H9 (cell line): Measurements from ENCODE around the gene ATOSB. TPM values are rescaled to one million over a fixed set of nuclear protein-coding genes. Genes with fewer than 3 reads are reported as not detected.

Experiments
- DNase-seq: peaks from one replicate; pipeline ENCODE4 v3.0.0-alpha.2; 2017
- H2AFZ ChIP-seq: one replicate; pipeline ENCODE4 v1.6.1; 2013; ENCODE audit warnings: mild to moderate bottlenecking, low read length, control low read depth, moderate library complexity
- H2AK5ac ChIP-seq: 2 replicates; pipeline ENCODE4 v1.6.1; 2013; ENCODE audit warnings: low read length, control low read depth, mixed read lengths; ENCODE audit not compliant: insufficient read length
- H2BK120ac ChIP-seq: one replicate; pipeline ENCODE4 v1.6.1; 2013; ENCODE audit warnings: low read depth, mild to moderate bottlenecking, low read length, control low read depth, inconsistent platforms; ENCODE audit not compliant: poor library complexity, severe bottlenecking
- H2BK12ac ChIP-seq: 2 replicates; pipeline ENCODE4 v1.6.1; 2013; ENCODE audit warnings: low read length, control low read depth, mixed read lengths, low read depth; ENCODE audit not compliant: insufficient read length
- H2BK15ac ChIP-seq: 2 replicates; pipeline ENCODE4 v1.6.1; 2013; ENCODE audit warnings: low read depth, low read length, control low read depth
- H2BK20ac ChIP-seq: one replicate; pipeline ENCODE4 v1.6.1; 2013; ENCODE audit warnings: low read depth, mild to moderate bottlenecking, low read length, control low read depth, inconsistent platforms; ENCODE audit not compliant: poor library complexity, severe bottlenecking
- H2BK5ac ChIP-seq: 2 replicates; pipeline ENCODE4 v1.6.1; 2013; ENCODE audit warnings: low read length, control low read depth, mixed read lengths; ENCODE audit not compliant: insufficient read length
- H3K14ac ChIP-seq: 2 replicates; pipeline ENCODE4 v1.6.1; 2013; ENCODE audit warnings: low read length, control low read depth; ENCODE audit not compliant: insufficient read depth
- H3K18ac ChIP-seq: 2 replicates; pipeline ENCODE4 v1.6.1; 2013; ENCODE audit warnings: low read depth, mild to moderate bottlenecking, mixed read lengths, low read length, control low read depth; ENCODE audit not compliant: insufficient read length
- H3K23ac ChIP-seq: 2 replicates; pipeline ENCODE4 v1.6.1; 2013; ENCODE audit warnings: low read length, control low read depth, mixed read lengths, low read depth; ENCODE audit not compliant: insufficient read length
- H3K23me2 ChIP-seq: 2 replicates; pipeline ENCODE4 v1.6.1; 2013; ENCODE audit warnings: low read depth, mild to moderate bottlenecking, mixed read lengths, low read length, control low read depth; ENCODE audit not compliant: insufficient read length, poor library complexity, severe bottlenecking
- H3K27ac ChIP-seq: 2 replicates; pipeline ENCODE4 v1.5.1; 2013; ENCODE audit warnings: low read length, control low read depth, mixed read lengths, low read depth; ENCODE audit not compliant: insufficient read length
- H3K27me3 ChIP-seq: 2 replicates; pipeline ENCODE4 v1.6.1; 2013; ENCODE audit warnings: low read length, control low read depth, inconsistent platforms; ENCODE audit not compliant: insufficient read depth
- H3K4ac ChIP-seq: 2 replicates; pipeline ENCODE4 v1.6.1; 2013; ENCODE audit warnings: low read depth, mild to moderate bottlenecking, control low read depth, inconsistent platforms, low read length, moderate library complexity
- H3K4me1 ChIP-seq: 2 replicates; pipeline ENCODE4 v1.6.1; 2013; ENCODE audit warnings: low read length, control low read depth, inconsistent platforms; ENCODE audit not compliant: insufficient read depth
- H3K4me2 ChIP-seq: 2 replicates; pipeline ENCODE4 v1.6.1; 2013; ENCODE audit warnings: low read length, control low read depth, mixed read lengths; ENCODE audit not compliant: insufficient read length, insufficient read depth
- H3K56ac ChIP-seq: 2 replicates; pipeline ENCODE4 v1.6.1; 2013; ENCODE audit warnings: low read depth, mild to moderate bottlenecking, mixed read lengths, low read length, control low read depth; ENCODE audit not compliant: insufficient read length
- H3K79me1 ChIP-seq: 2 replicates; pipeline ENCODE4 v1.6.1; 2013; ENCODE audit warnings: low read depth, mild to moderate bottlenecking, moderate library complexity, low read length, control low read depth, inconsistent platforms; ENCODE audit not compliant: insufficient read depth, poor library complexity, severe bottlenecking
- H3K79me2 ChIP-seq: 2 replicates; pipeline ENCODE4 v1.6.1; 2013; ENCODE audit warnings: low read length, control low read depth, inconsistent platforms; ENCODE audit not compliant: insufficient read depth
- H3K9ac ChIP-seq: 2 replicates; pipeline ENCODE4 v1.6.1; 2013; ENCODE audit warnings: low read length, control low read depth, mixed read lengths; ENCODE audit not compliant: insufficient read length; ENCODE audit errors: extremely low read depth
- H3K9me3 ChIP-seq: one replicate; pipeline ENCODE4 v1.6.1; 2013; ENCODE audit warnings: low read depth, low read length, inconsistent platforms; ENCODE audit not compliant: control insufficient read depth
- H3T11ph ChIP-seq: one replicate; pipeline ENCODE4 v1.6.1; 2013; ENCODE audit warnings: mild to moderate bottlenecking, low read length, control low read depth, inconsistent platforms
- H4K20me1 ChIP-seq: one replicate; pipeline ENCODE4 v1.6.1; 2013; ENCODE audit not compliant: control insufficient read depth, insufficient read length, insufficient read depth
- H4K5ac ChIP-seq: 2 replicates; pipeline ENCODE4 v1.6.1; 2013; ENCODE audit warnings: low read depth, mild to moderate bottlenecking, mixed read lengths, low read length, control low read depth; ENCODE audit not compliant: insufficient read length
- H4K8ac ChIP-seq: replicated peaks from 2 replicates; pipeline ENCODE4 v1.6.1; 2013; ENCODE audit warnings: low read length, control low read depth, mixed read lengths, low read depth; ENCODE audit not compliant: insufficient read length
- H4K91ac ChIP-seq: 2 replicates; pipeline ENCODE4 v1.6.1; 2013; ENCODE audit warnings: low read depth, mild to moderate bottlenecking, moderate library complexity, mixed read lengths, low read length, control low read depth; ENCODE audit not compliant: insufficient read length
- H3K27ac Mint-ChIP-seq, 3 experiments: 2 replicates in 2 of 3; 3 replicates in 1 of 3; pipeline ENCODE4 v1.8.0; 2020 to 2021; ENCODE audit warnings: mixed read lengths in 3 of 3, mild to moderate bottlenecking in 1 of 3, moderate library complexity in 1 of 3
- H3K27me3 Mint-ChIP-seq: 2 replicates; pipeline ENCODE4 v1.8.0; 2021; ENCODE audit warnings: low read depth, mild to moderate bottlenecking, moderate library complexity, mixed read lengths
- H3K36me3 Mint-ChIP-seq, 3 experiments: 2 replicates in 2 of 3; 3 replicates in 1 of 3; pipeline ENCODE4 v1.8.0; 2020 to 2021; ENCODE audit warnings: low read depth in 3 of 3, mixed read lengths in 3 of 3; ENCODE audit not compliant: insufficient read depth in 1 of 3
- H3K4me1 Mint-ChIP-seq, 2 experiments: 2 replicates each; pipeline ENCODE4 v1.8.0; 2020; ENCODE audit warnings: mixed read lengths in 2 of 2
- H3K4me3 Mint-ChIP-seq, 2 experiments: 2 replicates in 1 of 2; 3 replicates in 1 of 2; pipeline ENCODE4 v1.8.0; 2020 to 2021; ENCODE audit warnings: mild to moderate bottlenecking in 2 of 2, mixed read lengths in 2 of 2, moderate library complexity in 1 of 2
- H3K9me3 Mint-ChIP-seq, 2 experiments: 2 replicates in 1 of 2; 3 replicates in 1 of 2; pipeline ENCODE4 v1.8.0; 2020; ENCODE audit warnings: mild to moderate bottlenecking in 2 of 2, mixed read lengths in 2 of 2, moderate library complexity in 1 of 2
- WGBS: extraction: QIAGEN DNeasy Blood & Tissue Kit; methylation state at CpG from one replicate; pipeline ENCODE4 v1.1.7; 2013; ENCODE audit warnings: missing lambda C conversion rate, low lambda C conversion rate, mixed read lengths; ENCODE audit not compliant: insufficient read length; ENCODE audit errors: extremely low coverage; 5-methylcytosine and 5-hydroxymethylcytosine counted together
- total RNA-seq: library from RNA; stranded (reverse); gene quantifications from 2 replicates; pipeline ENCODE4 v1.2.1, GENCODE V29; 2021
- TF ChIP-seq, protein P1 (sequence below): fragments of 200-600 bp; sonication (generic); conservative IDR thresholded peaks from 3 replicates; pipeline ENCODE4 v1.8.0; 2021; ENCODE audit warnings: antibody characterized with exemption, mild to moderate bottlenecking

The ATOSB gene
- total RNA-seq, 1 experiment from 2014 or later = 5.6 TPM

DNA sequence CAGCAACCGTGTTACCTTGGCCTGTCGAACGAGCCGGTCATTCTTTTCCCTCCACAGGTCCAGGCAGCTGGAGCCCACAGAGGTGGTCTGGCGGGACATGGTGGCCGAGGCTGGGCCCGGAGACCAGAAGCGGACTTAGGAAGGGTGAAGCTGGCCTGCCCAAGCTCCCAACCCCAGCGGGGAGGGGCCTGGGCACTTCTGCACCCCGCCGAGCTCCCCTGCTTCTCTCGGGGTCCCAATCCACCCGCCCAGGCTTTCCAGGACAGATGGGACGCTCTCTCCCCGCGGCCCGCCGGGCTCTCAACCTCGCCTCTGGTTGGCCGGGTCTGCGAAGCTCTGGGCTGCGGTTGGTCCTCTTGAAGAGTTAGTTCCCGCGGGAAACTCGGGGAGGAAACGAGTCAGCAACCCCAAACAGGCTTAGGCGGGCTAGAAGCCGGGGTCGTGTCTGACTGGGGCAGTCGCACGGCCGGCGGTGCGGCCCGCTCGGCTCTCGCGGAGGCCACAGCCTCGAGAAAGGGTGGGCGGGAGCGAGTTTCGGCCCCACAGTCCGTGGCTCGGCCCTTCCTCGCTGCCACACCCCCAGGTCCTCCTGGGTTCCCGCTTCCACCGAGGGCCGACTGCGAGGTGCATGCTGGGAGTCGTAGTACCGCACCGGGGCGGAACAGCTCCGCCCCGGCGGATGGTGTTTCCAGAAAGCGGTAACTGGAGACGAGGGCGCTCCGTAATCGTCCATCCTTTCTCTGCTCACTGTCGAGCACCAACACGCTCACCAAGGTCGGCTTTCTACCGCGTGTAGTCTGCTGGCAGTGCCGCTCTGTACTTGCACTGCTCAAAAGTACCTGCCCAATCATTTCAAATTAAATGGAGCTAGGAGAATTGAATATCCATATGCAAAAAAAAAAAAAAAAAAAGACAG is 36.0 kb downstream of the ATOSB start, which contains the start of gene FANCG:
Gene FANCG (minus strand): TSS at position 517 of the 916 bp plus-strand sequence. CDS start 418 bp downstream, at position 99.
- H3K27me3 Mint-ChIP-seq = no peaks in the 10 kb centered on the region
- Histone ChIP-seq H2AK5ac (no peak within 1 kb of the TSS), H3K4me1 (0 out of 2 replicates have a peak, but pooled peaks cover 2% of the 10 kb centered on the region), H3K9ac (peak within 1 kb of the TSS; percentile 93), H2BK5ac (no peak within 1 kb of the TSS), H3K23ac (no peak within 1 kb of the TSS), H3K79me2 (peaks cover 10% of the 10 kb centered on the region; the same call in 1 of the 2 replicates), H3K23me2 (peaks cover 11% of the 10 kb centered on the region), H2AFZ (no peak within 1 kb of the TSS), H4K5ac (no peak within 1 kb of the TSS), H3K4ac (no peak within 1 kb of the TSS), H4K91ac (no peak within 1 kb of the TSS), H2BK15ac (no peak within 1 kb of the TSS), H4K8ac (no peak within 1 kb of the TSS), H3K27me3 (no peaks in the 10 kb centered on the region), H3K14ac (peak within 1 kb of the TSS; percentile 95), H3K4me2 (peak within 1 kb of the TSS; percentile 86), H3K56ac (no peak within 1 kb of the TSS), H2BK120ac (no peak within 1 kb of the TSS), H2BK20ac (no peak within 1 kb of the TSS), H2BK12ac (no peak within 1 kb of the TSS), H3K18ac (peak within 1 kb of the TSS; percentile 93), H3T11ph (no peak within 1 kb of the TSS), H3K79me1 (peaks cover 7% of the 10 kb centered on the region), H4K20me1 (no peaks in the 10 kb centered on the region), H3K27ac (peak within 1 kb of the TSS; percentile 14), H3K9me3 (no peaks in the 10 kb centered on the region)
- TF ChIP-seq, protein P1, sequence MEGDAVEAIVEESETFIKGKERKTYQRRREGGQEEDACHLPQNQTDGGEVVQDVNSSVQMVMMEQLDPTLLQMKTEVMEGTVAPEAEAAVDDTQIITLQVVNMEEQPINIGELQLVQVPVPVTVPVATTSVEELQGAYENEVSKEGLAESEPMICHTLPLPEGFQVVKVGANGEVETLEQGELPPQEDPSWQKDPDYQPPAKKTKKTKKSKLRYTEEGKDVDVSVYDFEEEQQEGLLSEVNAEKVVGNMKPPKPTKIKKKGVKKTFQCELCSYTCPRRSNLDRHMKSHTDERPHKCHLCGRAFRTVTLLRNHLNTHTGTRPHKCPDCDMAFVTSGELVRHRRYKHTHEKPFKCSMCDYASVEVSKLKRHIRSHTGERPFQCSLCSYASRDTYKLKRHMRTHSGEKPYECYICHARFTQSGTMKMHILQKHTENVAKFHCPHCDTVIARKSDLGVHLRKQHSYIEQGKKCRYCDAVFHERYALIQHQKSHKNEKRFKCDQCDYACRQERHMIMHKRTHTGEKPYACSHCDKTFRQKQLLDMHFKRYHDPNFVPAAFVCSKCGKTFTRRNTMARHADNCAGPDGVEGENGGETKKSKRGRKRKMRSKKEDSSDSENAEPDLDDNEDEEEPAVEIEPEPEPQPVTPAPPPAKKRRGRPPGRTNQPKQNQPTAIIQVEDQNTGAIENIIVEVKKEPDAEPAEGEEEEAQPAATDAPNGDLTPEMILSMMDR = no peak
- WGBS = no CpG with 5 or more reads among the region's 67 CpGs
- peaks cover 12 to 17% of the 10 kb centered on the region in 2 experiments for H3K4me1 Mint-ChIP-seq
- H3K27ac Mint-ChIP-seq = peak within 1 kb of the TSS; percentile 87 to 96 (median 94)
- H3K36me3 Mint-ChIP-seq = peaks cover 22 to 39% (median 36%) of the 10 kb centered on the region in 3 experiments; a peak in 6 of 7 replicates
- H3K4me3 Mint-ChIP-seq = peak within 1 kb of the TSS; percentile 90 to 94
- H3K9me3 Mint-ChIP-seq = no peaks in the 10 kb centered on the region
- peak; percentile 92 for DNase-seq
